CD4-positive, alpha-beta memory T cell (primary cell): ENCODE data around the gene ACKR1. TPM values are rescaled to one million over a fixed set of nuclear protein-coding genes. Genes with fewer than 3 reads are reported as not detected.
A peak's percentile ranks its signal among the peaks of the same experiment; 100 is the strongest.

ENCODE experiments used
- CTCF ChIA-PET: fragments of 350-600 bp; sonication (Branson Sonifier 250); formaldehyde crosslinking; loops from one replicate; lab custom pipeline; 2021; ENCODE audit warnings: inconsistent platforms; ENCODE audit not compliant: partially characterized antibody; lab: Charles Lee
- POLR2A ChIA-PET: fragments of 350-600 bp; sonication (Branson Sonifier 250); formaldehyde crosslinking; loops from one replicate; lab custom pipeline; 2021; ENCODE audit not compliant: partially characterized antibody; lab: Charles Lee
- DNase-seq, 5 donors: peaks; one replicate each; pipeline versions ENCODE4 v3.0.0 to v3.0.0-alpha.2; 2020 to 2022; ENCODE audit warnings: mixed read lengths in 1 of 5
- H3K27ac ChIP-seq: one replicate; pipeline ENCODE4 v1.7.0; 2013; ENCODE audit warnings: low read depth, low read length
- H3K27me3 ChIP-seq: 2 replicates; pipeline ENCODE4 v1.7.0; 2013; ENCODE audit warnings: mild to moderate bottlenecking, low read length, moderate library complexity; ENCODE audit not compliant: insufficient read depth
- H3K36me3 ChIP-seq: 2 replicates; pipeline ENCODE4 v1.7.0; 2013; ENCODE audit warnings: mild to moderate bottlenecking, low read length, moderate library complexity; ENCODE audit not compliant: insufficient read depth
- H3K4me1 ChIP-seq: 2 replicates; pipeline ENCODE4 v1.7.0; 2013; ENCODE audit warnings: mild to moderate bottlenecking, low read length, moderate library complexity; ENCODE audit not compliant: insufficient read depth
- H3K4me3 ChIP-seq, 2 donors: one replicate each; pipeline ENCODE4 v1.7.0; 2013; ENCODE audit warnings: low read length in 2 of 2, mild to moderate bottlenecking in 1 of 2
- H3K9me3 ChIP-seq, 2 donors: one replicate each; pipeline ENCODE4 v1.7.0; 2013; ENCODE audit warnings: low read length in 2 of 2, control low read depth in 1 of 2; ENCODE audit not compliant: control insufficient read depth in 1 of 2
- H3K27ac Mint-ChIP-seq, 7 donors: one replicate each; pipeline ENCODE4 v1.8.0; 2020 to 2021; ENCODE audit warnings: mixed read lengths in 7 of 7, mild to moderate bottlenecking in 6 of 7, inconsistent platforms in 3 of 7, moderate library complexity in 3 of 7
- H3K27me3 Mint-ChIP-seq, 2 donors: one replicate each; pipeline ENCODE4 v1.8.0; 2020 to 2021; ENCODE audit warnings: mixed read lengths in 2 of 2
- H3K36me3 Mint-ChIP-seq, 2 donors: one replicate each; pipeline ENCODE4 v1.8.0; 2020 to 2021; ENCODE audit warnings: mixed read lengths in 2 of 2, inconsistent platforms in 1 of 2, mild to moderate bottlenecking in 1 of 2
- H3K4me1 Mint-ChIP-seq, 4 donors: one replicate each; pipeline ENCODE4 v1.8.0; 2020 to 2021; ENCODE audit warnings: mixed read lengths in 4 of 4, mild to moderate bottlenecking in 1 of 4
- H3K4me3 Mint-ChIP-seq, 8 donors: one replicate each; pipeline ENCODE4 v1.8.0; 2020 to 2021; ENCODE audit warnings: mixed read lengths in 8 of 8, mild to moderate bottlenecking in 7 of 8, moderate library complexity in 6 of 8, inconsistent platforms in 3 of 8
- H3K9me3 Mint-ChIP-seq, 8 donors: one replicate each; pipeline ENCODE4 v1.8.0; 2020 to 2021; ENCODE audit warnings: mixed read lengths in 8 of 8, mild to moderate bottlenecking in 5 of 8, inconsistent platforms in 3 of 8, moderate library complexity in 1 of 8
- intact Hi-C: fragments of 100-400 bp; cut with micrococcal nuclease; formaldehyde crosslinking; loops from one replicate; pipeline ENCODE4 v1.15.1; 2023
- polyA plus RNA-seq, 2 donors: library from polyadenylated mRNA; unstranded; fragments of 300-500 nt; fragmentation: Illumina TruSeq; gene quantifications; one replicate each; pipeline ENCODE4 v1.2.3, GENCODE V29; 2021
- total RNA-seq, 2 experiments: library from RNA; stranded (reverse); gene quantifications; one replicate each; pipeline ENCODE4 v1.2.3, GENCODE V29; 2021

ACKR1 gene
- total RNA-seq (not detected), polyA plus RNA-seq (not detected)

- H3K4me1 Mint-ChIP-seq: peaks cover 0 to 6% (median 3%) of the 10 kb centered on the region in 4 donors
- Histone ChIP-seq H3K36me3 (no peaks in the 10 kb centered on the region), H3K4me1 (no peaks in the 10 kb centered on the region), H3K9me3 (no peaks in the 10 kb centered on the region), H3K27ac (no peak within 1 kb of the TSS), H3K27me3 (peaks cover 8% of the 10 kb centered on the region), H3K4me3 (no peak within 1 kb of the TSS)
- ChIA-PET POLR2A (no interaction called here), CTCF (interaction anchor here (2.7 kb wide), 1 partner anchor 10 kb away, joined by 16 read pairs; no protein-coding TSS in a partner anchor)
- H3K27me3 Mint-ChIP-seq: peaks cover 45 to 74% of the 10 kb centered on the region in 2 donors
- H3K36me3 Mint-ChIP-seq: no peaks in the 10 kb centered on the region
- H3K27ac Mint-ChIP-seq: peak within 1 kb of the TSS in 1 of 7 donors; percentile 33
- DNase-seq: no peak
- no peak within 1 kb of the TSS for H3K4me3 Mint-ChIP-seq
- intact Hi-C loops: no loop called here
- peaks cover 0 to 2% (median 0%) of the 10 kb centered on the region in 8 donors for H3K9me3 Mint-ChIP-seq
These were observed at the start of gene ACKR1 for GRCh38 chr1:159204161-159205141. ACKR1 (plus strand) TSS chr1:159204875; CDS start chr1:159204960, 85 bp downstream.

- Mint-ChIP-seq H3K4me1 (peaks cover 0 to 5% (median 2%) of the 10 kb centered on the region in 4 donors), H3K9me3 (peaks cover 0 to 3% (median 0%) of the 10 kb centered on the region in 8 donors), H3K4me3 (no peak overlapping the region), H3K36me3 (no peaks in the 10 kb centered on the region), H3K27ac (no peak overlapping the region), H3K27me3 (peaks cover 28 to 30% of the 10 kb centered on the region in 2 donors)
- Histone ChIP-seq H3K27ac (no peak overlapping the region), H3K9me3 (no peaks in the 10 kb centered on the region), H3K36me3 (no peaks in the 10 kb centered on the region), H3K27me3 (peaks cover 5% of the 10 kb centered on the region), H3K4me1 (no peaks in the 10 kb centered on the region), H3K4me3 (no peak overlapping the region)
- intact Hi-C loops: loop anchor here (1.0 to 10.0 kb wide), 3 partner anchors 50 to 730 kb away; no protein-coding TSS in a partner anchor
- ChIA-PET POLR2A (no interaction called here), CTCF (interaction anchor here (0.7 to 2.5 kb wide), 8 partner anchors 9 to 731 kb away, joined by 3 to 13 read pairs (median 4); no protein-coding TSS in a partner anchor)
- peak; percentile 32 to 49 (median 46) for DNase-seq
These were observed 43.5 kb upstream of the ACKR1 start for GRCh38 chr1:159161001-159161718.

- intact Hi-C loops: loop anchor here (1.0 to 10.0 kb wide), 3 partner anchors 50 to 730 kb away; no protein-coding TSS in a partner anchor
- no peak for DNase-seq
- Histone ChIP-seq H3K36me3 (no peaks in the 10 kb centered on the region), H3K4me1 (no peaks in the 10 kb centered on the region), H3K27me3 (peaks cover 5% of the 10 kb centered on the region), H3K9me3 (no peaks in the 10 kb centered on the region), H3K4me3 (no peak overlapping the region), H3K27ac (no peak overlapping the region)
- Mint-ChIP-seq H3K9me3 (no peaks in the 10 kb centered on the region), H3K36me3 (no peaks in the 10 kb centered on the region), H3K27ac (no peak overlapping the region), H3K4me3 (no peak overlapping the region), H3K4me1 (peaks cover 0 to 5% (median 2%) of the 10 kb centered on the region in 4 donors), H3K27me3 (peaks cover 29% of the 10 kb centered on the region in 2 donors)
- POLR2A ChIA-PET: no interaction called here
- CTCF ChIA-PET: interaction anchor here (0.7 to 2.5 kb wide), 4 partner anchors 14 to 52 kb away, joined by 3 to 13 read pairs (median 6); no protein-coding TSS in a partner anchor
These were observed 43.0 kb upstream of the ACKR1 start for GRCh38 chr1:159161719-159162026.

- Histone ChIP-seq H3K9me3 (no peaks in the 10 kb centered on the region), H3K36me3 (no peaks in the 10 kb centered on the region), H3K4me1 (no peaks in the 10 kb centered on the region), H3K27ac (no peak overlapping the region), H3K27me3 (peaks cover 5% of the 10 kb centered on the region), H3K4me3 (no peak overlapping the region)
- Mint-ChIP-seq H3K27ac (no peak overlapping the region), H3K9me3 (no peaks in the 10 kb centered on the region), H3K27me3 (peaks cover 23 to 27% of the 10 kb centered on the region in 2 donors), H3K36me3 (no peaks in the 10 kb centered on the region), H3K4me3 (no peak overlapping the region), H3K4me1 (peaks cover 0 to 5% (median 2%) of the 10 kb centered on the region in 4 donors)
- no peak for DNase-seq
- intact Hi-C loops: loop anchor here (10.0 kb wide), 1 partner anchor 632 kb away; no protein-coding TSS in a partner anchor
- POLR2A ChIA-PET: no interaction called here
- CTCF ChIA-PET: interaction anchor here (1.0 to 2.5 kb wide), 5 partner anchors 13 to 730 kb away, joined by 3 to 13 read pairs (median 3); no protein-coding TSS in a partner anchor
These were observed 42.0 kb upstream of the ACKR1 start for GRCh38 chr1:159162516-159163265.

GRCh38 chr1:159163614-159164228 lies 41.0 kb upstream of the ACKR1 start:
- H3K9me3 ChIP-seq: no peaks in the 10 kb centered on the region
- no peaks in the 10 kb centered on the region for H3K36me3 ChIP-seq
- intact Hi-C loops: loop anchor here (10.0 kb wide), 1 partner anchor 631 kb away; no protein-coding TSS in a partner anchor
- H3K9me3 Mint-ChIP-seq: no peaks in the 10 kb centered on the region
- no peak overlapping the region for H3K27ac ChIP-seq
- no peak for DNase-seq
- no peaks in the 10 kb centered on the region for H3K4me1 ChIP-seq
- peaks cover 0 to 5% (median 2%) of the 10 kb centered on the region in 4 donors for H3K4me1 Mint-ChIP-seq
- H3K4me3 ChIP-seq: no peak overlapping the region
- CTCF ChIA-PET: interaction anchor here (1.5 to 2.5 kb wide), 3 partner anchors 32 to 50 kb away, joined by 3 to 13 read pairs (median 9); no protein-coding TSS in a partner anchor
- H3K27me3 ChIP-seq: peaks cover 5% of the 10 kb centered on the region
- no peaks in the 10 kb centered on the region for H3K36me3 Mint-ChIP-seq
- peaks cover 30 to 35% of the 10 kb centered on the region in 2 donors for H3K27me3 Mint-ChIP-seq
- POLR2A ChIA-PET: no interaction called here
- no peak overlapping the region for H3K4me3 Mint-ChIP-seq
- no peak overlapping the region for H3K27ac Mint-ChIP-seq

GRCh38 chr1:159168043-159168442 lies 36.6 kb upstream of the ACKR1 start:
- DNase-seq: no peak
- no peak overlapping the region for H3K4me3 ChIP-seq
- Mint-ChIP-seq H3K9me3 (no peaks in the 10 kb centered on the region), H3K27me3 (peaks cover 44 to 52% of the 10 kb centered on the region in 2 donors), H3K27ac (no peak overlapping the region), H3K4me3 (no peak overlapping the region), H3K4me1 (peaks cover 0 to 5% (median 3%) of the 10 kb centered on the region in 4 donors), H3K36me3 (no peaks in the 10 kb centered on the region)
- POLR2A ChIA-PET: no interaction called here
- no peaks in the 10 kb centered on the region for H3K4me1 ChIP-seq
- no peaks in the 10 kb centered on the region for H3K36me3 ChIP-seq
- intact Hi-C loops: loop anchor here (10.0 kb wide), 1 partner anchor 627 kb away; no protein-coding TSS in a partner anchor
- no peaks in the 10 kb centered on the region for H3K9me3 ChIP-seq
- CTCF ChIA-PET: no interaction called here
- no peak overlapping the region for H3K27ac ChIP-seq
- peaks cover 5% of the 10 kb centered on the region for H3K27me3 ChIP-seq
